IMR-90 (cell line): ENCODE measurements around the gene IQUB. TPM values are rescaled to one million over a fixed set of nuclear protein-coding genes. Genes with fewer than 3 reads are reported as not detected.
"Not testable (repeated sequence)": the region's sequence is repeated elsewhere in the genome, so short reads cannot be mapped to it uniquely, and the experiment has no call there.

Experiments
- ATAC-seq: fragments of 200-7000 bp; cut with Tn5 transposase; 2 replicates; pipeline ENCODE4 v1.9.1; 2020; ENCODE audit warnings: low read depth, mild to moderate bottlenecking, moderate library complexity
- BruUV-seq: library from RNA; stranded (reverse); fragments of 400-500 nt; replicated peaks from 2 replicates; lab custom pipeline; 2021; lab: Mats Ljungman, UMichigan
- CTCF ChIA-PET: fragments of 300-600 bp; formaldehyde crosslinking; extraction: SDS; loops from one replicate; lab custom pipeline; 2021; ENCODE audit warnings: antibody characterized with exemption; lab: Yijun Ruan, JAX
- POLR2A ChIA-PET: fragments of 300-600 bp; sonication (Branson Sonifier 250); formaldehyde crosslinking; loops from one replicate; lab custom pipeline; 2022; ENCODE audit warnings: antibody characterized with exemption; ENCODE audit not compliant: unreplicated experiment; lab: Charles Lee
- DNase-seq: peaks from one replicate; pipeline ENCODE4 v3.0.0; 2013
- H2AFZ ChIP-seq: replicated peaks from 2 replicates; pipeline ENCODE3; 2013; ENCODE audit warnings: low read length, mild to moderate bottlenecking; ENCODE audit not compliant: poor library complexity
- H2AK5ac ChIP-seq: 2 replicates; pipeline ENCODE4 v1.6.1; 2013; ENCODE audit warnings: low read depth, low read length, inconsistent platforms
- H2AK9ac ChIP-seq: replicated peaks from 2 replicates; pipeline ENCODE3; 2013; ENCODE audit warnings: mild to moderate bottlenecking, low read depth, low read length, moderate library complexity; ENCODE audit not compliant: poor library complexity
- H2BK120ac ChIP-seq: 2 replicates; pipeline ENCODE4 v1.6.1; 2013; ENCODE audit warnings: low read depth, low read length, inconsistent platforms
- H2BK15ac ChIP-seq: 3 replicates; pipeline ENCODE4 v1.6.1; 2013; ENCODE audit warnings: low read depth, low read length, inconsistent platforms
- H2BK20ac ChIP-seq: 2 replicates; pipeline ENCODE4 v1.6.1; 2013; ENCODE audit warnings: low read depth, mild to moderate bottlenecking, inconsistent platforms, low read length, moderate library complexity
- H2BK5ac ChIP-seq: 2 replicates; pipeline ENCODE4 v1.6.1; 2013; ENCODE audit warnings: mild to moderate bottlenecking, low read depth, low read length, inconsistent platforms; ENCODE audit not compliant: poor library complexity, severe bottlenecking
- H3K14ac ChIP-seq: replicated peaks from 2 replicates; pipeline ENCODE4 v1.6.1; 2013; ENCODE audit warnings: low read depth, low read length, inconsistent platforms
- H3K18ac ChIP-seq: 2 replicates; pipeline ENCODE4 v1.6.1; 2013; ENCODE audit warnings: low read depth, low read length, control low read depth
- H3K23ac ChIP-seq: 2 replicates; pipeline ENCODE4 v1.6.1; 2013; ENCODE audit warnings: low read depth, low read length, inconsistent platforms
- H3K27ac ChIP-seq: 2 replicates; pipeline ENCODE4 v1.5.1; 2013; ENCODE audit warnings: mild to moderate bottlenecking, control low read depth, low read length; ENCODE audit not compliant: insufficient read depth
- H3K27me3 ChIP-seq: 2 replicates; pipeline ENCODE4 v1.6.1; 2013; ENCODE audit warnings: low read length; ENCODE audit not compliant: control insufficient read depth, insufficient read depth
- H3K36me3 ChIP-seq: 2 replicates; pipeline ENCODE4 v1.6.1; 2013; ENCODE audit warnings: low read length, mixed read lengths; ENCODE audit not compliant: control insufficient read depth, insufficient read depth
- H3K4ac ChIP-seq: 2 replicates; pipeline ENCODE4 v1.6.1; 2013; ENCODE audit warnings: low read depth, low read length, inconsistent platforms
- H3K4me1 ChIP-seq: 2 replicates; pipeline ENCODE4 v1.6.1; 2013; ENCODE audit warnings: low read length, mixed read lengths; ENCODE audit not compliant: control insufficient read depth, insufficient read depth
- H3K4me2 ChIP-seq: 2 replicates; pipeline ENCODE4 v1.6.1; 2013; ENCODE audit warnings: low read depth, mild to moderate bottlenecking, control low read depth, low read length, moderate library complexity
- H3K4me3 ChIP-seq: 2 replicates; pipeline ENCODE4 v1.5.1; 2013; ENCODE audit warnings: low read depth, mild to moderate bottlenecking, control low read depth, low read length, moderate library complexity; ENCODE audit not compliant: insufficient read depth
- H3K56ac ChIP-seq: 2 replicates; pipeline ENCODE4 v1.6.1; 2013; ENCODE audit warnings: low read length, inconsistent platforms; ENCODE audit not compliant: insufficient read depth; ENCODE audit errors: extremely low read depth
- H3K79me1 ChIP-seq, 2 experiments: 2 replicates each; pipeline ENCODE4 v1.6.1; 2013; ENCODE audit warnings: low read length in 2 of 2, inconsistent platforms in 1 of 2, low read depth in 1 of 2
- H3K9ac ChIP-seq: 2 replicates; pipeline ENCODE4 v1.6.1; 2013; ENCODE audit warnings: low read depth, low read length, control low read depth
- H3K9me1 ChIP-seq: 2 replicates; pipeline ENCODE4 v1.6.1; 2013; ENCODE audit warnings: low read length, inconsistent platforms; ENCODE audit not compliant: insufficient read depth
- H3K9me3 ChIP-seq: 2 replicates; pipeline ENCODE4 v1.6.1; 2013; ENCODE audit warnings: low read length; ENCODE audit not compliant: control insufficient read depth, insufficient read depth
- H4K20me1 ChIP-seq: 2 replicates; pipeline ENCODE4 v1.6.1; 2013; ENCODE audit warnings: low read length, inconsistent platforms; ENCODE audit not compliant: insufficient read depth
- H4K5ac ChIP-seq: 2 replicates; pipeline ENCODE4 v1.6.1; 2013; ENCODE audit warnings: mild to moderate bottlenecking, low read depth, low read length, control low read depth
- H4K8ac ChIP-seq, 2 experiments: 2 replicates each; pipeline ENCODE4 v1.6.1; 2013; ENCODE audit warnings: low read depth in 2 of 2, low read length in 2 of 2, control low read depth in 1 of 2, inconsistent platforms in 1 of 2
- H4K91ac ChIP-seq: 2 replicates; pipeline ENCODE4 v1.6.1; 2013; ENCODE audit warnings: low read depth, low read length, inconsistent platforms; ENCODE audit not compliant: insufficient read depth
- WGBS, 2 experiments: methylation state at CpG; one replicate each; pipeline versions ENCODE4 v1.1.5 to v1.1.7; 2013; ENCODE audit warnings: missing lambda C conversion rate in 2 of 2; ENCODE audit not compliant: insufficient read length in 1 of 2; ENCODE audit errors: extremely low coverage in 2 of 2; 5-methylcytosine and 5-hydroxymethylcytosine counted together
- dilution Hi-C: fragments of 300-500 bp; cut with HindIII; formaldehyde crosslinking; loops from one replicate; pipeline ENCODE4 v1.14.3; 2018; ENCODE audit warnings: low sequenced_read_pairs; ENCODE audit not compliant: unreplicated experiment
- in situ Hi-C: fragments of 300-500 bp; cut with MboI; formaldehyde crosslinking; loops from 3 replicates; pipeline ENCODE4 v1.14.3; 2019; ENCODE audit warnings: low sequenced_read_pairs, inconsistent platforms, mixed read lengths
- intact Hi-C: fragments of 100-400 bp; cut with micrococcal nuclease; formaldehyde crosslinking; loops from 2 replicates; pipeline ENCODE4 v1.10.0; 2022
- polyA plus RNA-seq, 3 experiments: library from polyadenylated mRNA; depleted of rRNA; stranded (reverse); fragments of >200 nt; gene quantifications; 2 replicates each; pipeline ENCODE4 v1.2.3, GENCODE V29; 2012; ENCODE audit warnings: low replicate concordance in 1 of 3
- total RNA-seq: library from RNA; depleted of rRNA; stranded (reverse); fragments of >200 nt; gene quantifications from 2 replicates; pipeline ENCODE4 v1.2.3, GENCODE V29; 2012

Gene IQUB
- total and polyA plus RNA-seq, 2 of the 4 experiments (the other 2 are of a cell fraction): 0.05 to 0.18 TPM

GRCh38 chr7:123478056-123478455 is 56.3 kb downstream of the IQUB start:
- H3K27ac ChIP-seq, dilution Hi-C loops: not testable (repeated sequence)
- WGBS, 2 experiments: no CpG with 5 or more reads among the region's 1 CpG

More at GRCh38 chr7:123478056-123478455, 56.3 kb downstream of the IQUB start:
- H2AK9ac ChIP-seq, H2AFZ ChIP-seq, H3K18ac ChIP-seq, DNase-seq, H4K8ac ChIP-seq, H3K9ac ChIP-seq, H3K56ac ChIP-seq, ATAC-seq, H3K23ac ChIP-seq, H3K27me3 ChIP-seq, POLR2A ChIA-PET, BruUV-seq, H3K4me3 ChIP-seq, H4K20me1 ChIP-seq, H3K4me1 ChIP-seq, intact Hi-C loops, H3K14ac ChIP-seq, H3K79me1 ChIP-seq, H3K36me3 ChIP-seq, H4K5ac ChIP-seq, H2BK120ac ChIP-seq, H3K9me3 ChIP-seq, H2BK20ac ChIP-seq, H3K4ac ChIP-seq, in situ Hi-C loops, H2AK5ac ChIP-seq, H3K4me2 ChIP-seq, H4K91ac ChIP-seq, H2BK15ac ChIP-seq, H3K9me1 ChIP-seq, H2BK5ac ChIP-seq, CTCF ChIA-PET: not testable (repeated sequence)
